ELF-1 (cell line): ENCODE measurements around the gene DPYD.

Source experiments
- DNase-seq: peaks from one replicate; pipeline ENCODE4 v3.0.0-alpha.2; 2016; ENCODE audit warnings: low read depth, low spot score

DPYD gene

DNA sequence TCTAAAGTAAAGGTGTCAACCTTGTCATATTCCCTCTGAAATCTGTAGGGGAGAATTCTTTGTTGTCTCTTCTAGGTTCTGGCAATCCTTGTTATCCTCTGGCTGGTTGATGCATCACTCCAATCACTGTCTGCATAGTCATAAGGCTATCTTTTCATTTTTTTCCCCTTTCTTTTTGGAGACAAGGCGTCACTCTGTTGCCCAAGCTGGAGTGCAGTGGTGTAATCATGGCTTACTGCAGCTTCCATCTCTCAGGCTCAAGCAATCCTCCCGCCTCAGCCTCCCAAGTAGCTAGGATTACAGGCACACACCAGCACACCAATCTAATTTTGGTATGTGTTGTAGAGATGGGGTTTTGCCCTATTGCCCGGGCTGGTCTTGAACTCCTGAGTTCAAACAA is 12.9 kb downstream of the DPYD start:
- DNase-seq: no peak

DNA sequence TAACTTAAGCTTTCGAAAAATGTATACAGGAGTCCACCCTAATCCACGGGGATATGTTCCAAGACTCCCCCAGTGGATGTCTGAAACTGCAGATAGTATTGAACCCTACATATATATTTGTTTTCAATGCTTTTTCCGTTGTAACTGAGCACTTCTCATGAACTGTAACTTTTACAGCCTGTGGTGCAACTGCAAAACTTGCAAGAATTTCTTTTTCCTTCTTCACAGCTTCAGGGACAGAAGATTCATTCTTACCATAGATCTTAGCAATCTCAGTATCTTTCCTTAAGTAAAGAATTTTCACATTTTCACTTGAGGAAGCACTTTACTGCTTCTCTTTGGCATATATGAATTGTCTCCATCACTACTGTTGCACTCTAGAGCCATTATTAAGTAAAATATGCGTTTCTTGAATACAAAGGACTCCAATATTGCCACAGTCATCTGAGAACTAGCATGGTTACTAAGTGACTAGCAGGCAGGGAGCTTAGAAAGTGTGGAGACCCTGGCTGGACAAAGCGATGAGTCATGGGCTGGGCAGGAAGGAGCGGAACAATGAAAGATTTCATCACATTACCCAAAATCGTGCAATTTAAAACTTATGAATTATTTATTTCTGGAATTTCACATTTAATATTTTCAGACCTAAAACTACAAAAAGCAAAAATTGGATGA is 14.1 kb downstream of the DPYD start:
- no peak for DNase-seq

DNA sequence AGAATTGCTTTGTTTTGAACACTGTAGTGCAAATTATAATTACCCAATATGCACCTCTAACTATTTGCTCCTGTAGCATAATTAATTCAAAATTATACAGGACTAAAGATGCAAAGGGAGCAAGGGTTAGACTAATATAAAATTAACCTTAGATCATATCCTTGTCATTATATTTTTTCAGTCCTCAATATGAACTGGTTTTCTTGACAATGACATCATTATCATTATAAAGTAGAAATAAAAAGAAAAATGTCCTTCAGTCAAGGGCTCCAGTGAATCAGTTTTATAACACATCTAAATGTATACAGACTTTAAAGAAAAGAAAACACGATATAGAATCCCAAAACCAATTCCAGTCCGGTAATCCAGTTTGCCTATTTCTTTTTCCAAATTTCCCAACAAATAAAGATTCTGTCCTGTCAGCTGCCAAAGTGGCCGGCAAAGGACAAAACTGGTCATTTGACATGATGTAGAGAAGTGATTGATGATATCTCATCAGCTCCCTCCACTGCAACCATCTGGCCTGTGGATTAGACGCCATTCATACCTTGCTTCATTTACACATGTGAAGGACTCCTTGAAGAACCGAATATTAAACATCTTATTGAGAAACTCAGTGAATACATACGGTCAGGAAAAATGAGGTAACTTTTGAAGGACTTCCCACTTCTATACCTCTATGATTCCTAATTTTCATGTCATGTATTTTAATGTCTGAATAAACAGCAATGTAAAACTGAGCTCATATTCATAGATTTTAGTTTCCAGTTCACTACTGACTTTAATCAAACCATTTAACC is 15.5 kb downstream of the DPYD start:
- no peak for DNase-seq

DNA sequence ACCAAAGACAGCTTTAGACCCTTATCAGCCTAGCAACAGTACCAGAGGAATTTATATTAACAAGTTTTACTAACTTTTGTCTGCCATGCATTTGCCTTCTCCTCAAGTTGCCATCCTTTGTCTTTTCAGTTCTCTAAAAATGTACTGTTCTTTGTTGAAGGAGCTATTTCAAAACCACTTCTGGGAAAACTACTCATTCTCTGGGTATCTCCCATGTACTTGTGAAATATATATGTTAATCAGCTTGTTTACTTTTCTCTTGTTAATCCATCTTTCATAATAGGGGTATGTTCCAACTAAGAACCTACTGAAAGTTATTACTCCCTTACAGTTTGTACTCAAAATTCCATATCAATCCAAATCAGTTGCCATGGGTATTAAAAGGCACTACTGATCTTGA is 16.3 kb downstream of the DPYD start:
- no peak for DNase-seq

DNA sequence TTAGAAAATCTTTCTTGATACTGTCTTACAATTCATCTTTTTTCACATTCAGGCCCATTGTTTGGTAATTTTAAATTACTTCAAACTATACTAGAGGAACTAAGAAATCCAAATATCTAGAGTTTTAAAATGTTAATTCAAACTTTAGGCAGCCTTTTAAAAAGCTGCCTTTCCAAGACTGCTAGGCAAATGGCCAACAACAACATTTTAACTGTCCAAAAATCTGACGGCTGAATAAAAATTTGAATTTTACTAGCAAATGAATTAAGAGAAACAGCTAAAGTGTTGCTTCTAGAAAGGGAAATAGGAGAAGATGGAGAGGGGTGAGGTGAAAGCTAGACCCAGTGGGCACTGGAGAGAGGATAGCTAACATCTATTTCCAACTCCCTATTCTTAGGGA is 17.2 kb downstream of the DPYD start:
- no peak for DNase-seq

DNA sequence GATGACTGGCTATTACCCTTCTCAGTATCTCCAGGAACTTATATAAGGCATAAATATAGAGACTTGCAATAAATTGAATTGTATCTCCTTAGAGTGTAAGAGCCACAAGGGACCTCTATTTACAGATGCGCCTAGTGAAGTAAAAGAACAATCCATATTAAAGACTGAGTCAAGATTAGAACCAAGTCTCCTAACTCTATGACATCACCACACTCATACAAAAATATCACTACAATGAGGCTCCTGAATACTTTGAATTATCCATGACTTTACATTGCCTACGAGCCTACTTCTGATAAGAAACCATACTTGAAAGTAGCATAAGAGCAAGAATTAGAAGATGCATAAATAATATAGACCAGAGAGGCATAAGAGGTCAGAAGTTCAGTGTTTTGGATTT is 18.8 kb downstream of the DPYD start:
- no peak for DNase-seq

DNA sequence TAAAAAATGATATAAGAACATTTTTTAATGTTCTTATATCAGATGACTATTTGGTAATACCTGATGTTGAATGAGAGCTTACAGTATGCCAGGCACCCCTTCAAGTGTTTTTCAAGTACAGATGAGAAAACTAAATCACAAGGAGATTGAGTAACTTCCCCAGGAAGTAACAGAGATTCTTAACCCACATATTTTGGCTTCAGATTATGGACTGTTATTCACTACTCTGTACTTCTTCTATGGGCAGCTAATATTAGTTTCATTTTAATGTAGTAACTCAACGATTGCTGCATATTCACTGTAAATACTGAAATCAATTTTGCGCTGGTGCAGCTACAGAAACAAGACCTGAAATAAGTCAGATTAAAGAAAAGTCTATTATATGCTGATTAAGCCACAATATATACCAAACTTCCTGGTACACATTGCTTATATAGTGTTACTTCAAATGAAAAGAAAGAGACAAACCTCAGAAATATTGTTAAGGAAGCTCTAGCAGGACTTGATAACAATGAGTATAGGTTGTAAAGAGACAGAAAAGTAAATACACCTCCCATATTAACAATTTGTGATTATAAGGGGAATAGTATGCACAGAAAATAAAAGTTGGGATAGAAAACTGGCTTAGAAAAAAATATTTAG is 19.7 kb downstream of the DPYD start:
- DNase-seq: no peak

DNA sequence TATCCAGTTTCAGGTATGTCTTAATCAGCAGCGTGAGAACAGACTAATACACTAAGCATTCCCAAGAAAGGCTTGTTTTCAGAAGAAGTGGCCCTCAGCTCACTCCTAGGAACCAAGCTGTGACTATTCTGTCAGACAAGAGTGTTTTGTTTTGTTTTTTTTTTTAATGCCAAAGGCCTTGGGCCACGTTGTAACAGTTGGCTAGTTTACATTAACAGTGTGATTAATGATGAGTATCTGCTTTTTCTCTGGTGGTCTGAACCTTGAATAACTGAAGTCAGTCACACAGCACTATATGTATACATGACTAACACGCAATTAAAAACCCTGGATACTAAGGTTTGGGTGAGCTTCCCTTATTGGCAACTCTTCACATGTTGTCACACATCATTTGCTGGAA is 21.9 kb downstream of the DPYD start:
- no peak for DNase-seq

DNA sequence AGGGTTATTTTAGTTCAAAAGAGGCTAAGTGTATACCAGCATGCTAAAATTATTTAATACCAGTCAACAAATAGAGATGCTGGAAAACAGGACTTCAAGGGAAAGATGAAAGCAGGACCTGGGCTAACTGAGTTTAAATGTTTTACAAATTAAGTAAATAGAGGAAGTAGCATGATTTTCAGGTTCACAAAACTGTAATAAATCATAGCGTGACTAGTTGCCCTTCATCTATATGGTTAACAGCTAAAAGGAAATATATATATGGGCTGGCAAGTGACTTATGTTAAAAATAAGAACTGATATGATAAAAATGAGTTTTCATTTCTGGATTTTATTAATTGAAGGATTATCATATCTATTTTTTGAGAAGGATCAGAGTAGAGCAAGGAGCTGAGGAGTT is 25.6 kb downstream of the DPYD start:
- DNase-seq: no peak

DNA sequence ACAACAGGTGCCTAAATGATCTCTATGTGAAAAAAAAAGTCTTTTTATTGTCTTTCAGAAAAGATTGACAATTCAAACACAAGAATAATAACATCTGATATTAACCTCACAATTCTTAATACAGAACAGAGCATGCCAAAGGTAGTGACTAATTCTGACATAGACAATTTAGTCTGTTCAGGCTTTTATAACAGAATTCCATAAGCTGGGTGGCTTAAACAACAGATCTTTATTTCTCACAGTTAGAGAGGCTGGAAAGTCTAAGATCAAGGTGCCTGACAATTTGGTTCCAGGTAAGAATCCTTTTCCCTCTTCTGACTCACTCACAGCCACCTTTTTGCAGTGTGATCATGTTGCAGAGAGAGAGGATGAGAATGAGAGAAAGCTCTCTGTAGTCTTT is 27.0 kb downstream of the DPYD start:
- no peak for DNase-seq

DNA sequence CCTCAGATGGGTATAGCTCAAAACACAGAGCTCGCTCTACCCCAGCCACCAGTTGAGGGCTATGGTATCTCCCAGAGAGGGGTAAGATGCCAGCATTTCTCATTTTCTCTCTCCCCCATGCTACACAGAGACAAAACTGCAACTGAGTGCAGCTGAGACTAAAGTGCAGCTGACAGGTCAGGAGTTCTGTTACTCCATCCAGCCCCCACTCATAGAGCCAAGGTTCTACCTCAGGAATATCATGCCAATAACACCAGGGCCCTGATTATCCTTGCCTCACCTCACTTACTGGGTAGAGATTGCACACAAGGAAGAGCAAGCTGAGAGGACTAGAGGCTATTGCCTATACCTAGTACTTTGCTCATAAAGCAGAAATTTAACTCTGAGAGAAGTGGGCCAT is 34.6 kb downstream of the DPYD start:
- no peak for DNase-seq

DNA sequence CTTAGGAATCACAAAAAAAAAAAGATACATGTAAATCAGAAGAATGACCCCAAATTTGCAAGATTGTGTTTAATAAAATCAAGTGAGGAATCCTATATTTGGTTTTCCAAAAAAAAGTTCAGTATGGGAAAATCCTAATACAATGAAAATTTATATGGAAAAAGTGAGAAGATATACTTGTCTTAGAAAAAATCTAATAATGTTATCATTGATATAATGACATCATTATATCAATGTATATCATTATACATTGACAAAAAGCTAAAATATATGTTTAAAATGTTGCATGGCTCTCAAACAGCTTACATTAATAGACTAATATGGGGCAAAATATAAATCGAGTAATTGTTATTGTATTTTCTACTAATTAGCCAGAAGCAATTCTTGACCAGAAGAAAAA is 37.0 kb downstream of the DPYD start:
- no peak for DNase-seq

DNA sequence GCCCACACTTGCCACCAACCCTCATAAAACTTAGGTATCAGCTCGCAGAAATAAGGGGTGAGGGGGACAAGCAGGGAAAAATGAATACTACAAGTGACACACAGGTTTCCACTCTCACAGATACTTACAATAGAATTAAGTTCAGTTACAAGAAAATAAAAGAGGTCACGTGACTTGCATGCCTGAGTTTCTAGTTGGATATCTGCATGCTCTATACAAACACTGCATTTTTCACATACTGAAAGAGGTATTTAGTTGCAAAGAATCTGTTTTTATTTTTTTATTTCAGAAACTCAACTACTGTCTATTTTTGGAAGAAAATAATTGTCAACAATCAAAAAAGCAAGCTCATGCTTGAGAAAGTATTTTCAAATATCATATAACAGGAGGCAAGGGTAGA is 43.5 kb downstream of the DPYD start:
- DNase-seq: no peak

DNA sequence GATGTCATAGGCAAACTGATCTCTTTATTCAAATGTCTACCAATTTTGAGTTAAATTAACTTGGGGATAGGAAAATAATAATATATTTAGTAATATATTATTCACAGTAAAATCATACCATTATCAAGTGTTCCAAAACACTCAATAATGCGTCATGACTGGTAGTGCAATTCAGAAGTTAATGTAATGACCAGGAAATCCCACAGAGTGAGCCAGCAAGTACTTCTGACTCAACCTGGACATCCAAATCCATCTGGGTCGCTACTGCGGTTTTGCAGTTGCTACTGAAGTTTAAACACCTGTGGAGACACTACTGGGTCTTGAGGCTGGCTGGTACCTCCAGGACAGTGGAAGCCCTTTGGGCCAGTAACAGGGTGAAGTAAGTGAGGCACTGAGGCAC is 44.8 kb downstream of the DPYD start:
- no peak for DNase-seq

DNA sequence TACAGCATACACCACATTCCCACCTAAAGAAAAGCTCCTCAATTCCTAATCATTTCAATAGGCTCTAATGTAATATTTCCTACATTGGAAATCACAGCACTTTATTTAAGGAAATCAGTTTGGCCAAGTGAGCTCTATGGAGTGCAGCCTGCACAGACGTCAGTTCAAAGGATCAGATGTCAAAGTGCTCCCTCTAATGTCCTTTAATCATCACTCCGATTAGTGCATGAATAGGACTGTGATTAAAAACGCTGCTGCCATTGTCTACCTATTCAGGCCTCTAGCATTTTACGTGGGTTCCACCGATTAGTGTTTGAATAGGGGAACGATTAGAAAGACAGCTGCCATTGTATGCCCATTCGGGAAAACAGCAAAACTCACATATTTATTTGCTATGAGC is 50.2 kb downstream of the DPYD start:
- no peak for DNase-seq

DNA sequence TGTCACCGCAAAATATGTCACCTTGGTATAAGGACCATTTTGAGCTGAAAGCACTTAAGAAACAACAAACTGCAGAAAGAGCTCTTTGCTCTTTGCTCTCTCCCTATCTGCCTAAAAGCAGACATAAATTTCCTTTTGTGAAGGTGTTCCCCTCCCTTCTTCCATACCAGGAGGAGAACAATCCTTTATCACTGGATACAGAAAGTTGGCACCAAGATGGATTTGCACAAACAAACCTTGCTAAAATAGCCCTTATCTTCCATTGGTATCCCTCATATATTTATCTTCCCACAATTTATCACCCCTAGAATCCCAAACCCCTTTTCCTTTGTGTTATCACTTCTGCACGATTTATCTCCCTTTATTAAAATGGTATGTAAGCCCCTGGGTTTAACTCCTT is 51.4 kb downstream of the DPYD start:
- DNase-seq: no peak

DNA sequence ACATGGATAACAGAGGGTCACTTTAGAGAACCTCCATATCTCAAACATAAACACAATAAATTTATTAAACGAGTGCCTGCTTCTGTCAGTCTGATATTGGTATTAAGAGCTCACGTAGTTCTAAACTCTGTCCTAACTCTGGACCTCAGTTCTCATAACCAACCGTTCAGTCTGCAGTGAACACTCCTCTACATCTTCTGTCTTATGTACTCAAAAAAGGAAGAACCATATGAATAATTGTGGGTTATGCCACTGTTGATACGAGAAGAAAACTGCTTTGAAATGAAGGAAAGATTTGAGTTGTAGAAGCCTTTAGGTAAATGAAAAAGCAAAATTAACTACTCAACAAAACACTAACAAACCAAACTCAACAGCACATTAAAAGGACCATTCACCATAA is 53.7 kb downstream of the DPYD start:
- no peak for DNase-seq

DNA sequence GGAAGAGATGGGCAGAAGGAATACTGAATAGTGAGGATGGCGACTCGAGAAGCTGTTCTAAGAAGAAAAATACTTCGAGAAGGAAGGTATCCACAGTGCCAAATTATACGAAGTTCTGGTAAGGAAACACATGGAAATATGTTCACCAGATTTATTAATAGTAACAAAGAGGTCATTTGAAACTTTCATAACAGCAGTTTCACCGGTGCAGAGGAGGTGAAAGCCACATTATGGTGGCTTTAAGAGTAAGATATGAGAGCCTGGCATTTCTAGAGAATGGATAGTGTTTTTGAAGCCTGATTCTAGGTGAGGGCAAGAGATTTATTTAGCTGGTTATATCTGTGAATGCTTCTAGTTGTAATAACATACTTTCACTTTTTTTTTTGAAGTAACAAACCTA is 56.2 kb downstream of the DPYD start:
- DNase-seq: no peak

DNA sequence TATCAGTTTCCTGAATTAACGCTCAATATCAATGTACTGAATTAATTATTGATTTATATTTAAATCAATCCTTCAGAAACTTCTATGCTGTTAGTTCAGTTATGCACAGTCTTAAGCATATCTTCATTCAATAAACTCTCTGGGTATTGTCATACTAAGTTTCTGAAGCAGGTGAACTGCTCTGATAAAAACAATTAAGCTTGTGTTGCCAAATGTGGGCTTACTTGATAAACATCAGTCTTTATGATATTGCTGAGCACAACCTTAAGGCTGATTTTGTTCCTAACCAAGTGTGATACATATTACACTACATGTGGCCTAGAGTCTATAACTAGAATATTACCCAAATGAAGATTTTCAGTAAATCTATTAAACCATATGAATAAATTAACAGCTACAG is 67.6 kb downstream of the DPYD start:
- DNase-seq: no peak

DNA sequence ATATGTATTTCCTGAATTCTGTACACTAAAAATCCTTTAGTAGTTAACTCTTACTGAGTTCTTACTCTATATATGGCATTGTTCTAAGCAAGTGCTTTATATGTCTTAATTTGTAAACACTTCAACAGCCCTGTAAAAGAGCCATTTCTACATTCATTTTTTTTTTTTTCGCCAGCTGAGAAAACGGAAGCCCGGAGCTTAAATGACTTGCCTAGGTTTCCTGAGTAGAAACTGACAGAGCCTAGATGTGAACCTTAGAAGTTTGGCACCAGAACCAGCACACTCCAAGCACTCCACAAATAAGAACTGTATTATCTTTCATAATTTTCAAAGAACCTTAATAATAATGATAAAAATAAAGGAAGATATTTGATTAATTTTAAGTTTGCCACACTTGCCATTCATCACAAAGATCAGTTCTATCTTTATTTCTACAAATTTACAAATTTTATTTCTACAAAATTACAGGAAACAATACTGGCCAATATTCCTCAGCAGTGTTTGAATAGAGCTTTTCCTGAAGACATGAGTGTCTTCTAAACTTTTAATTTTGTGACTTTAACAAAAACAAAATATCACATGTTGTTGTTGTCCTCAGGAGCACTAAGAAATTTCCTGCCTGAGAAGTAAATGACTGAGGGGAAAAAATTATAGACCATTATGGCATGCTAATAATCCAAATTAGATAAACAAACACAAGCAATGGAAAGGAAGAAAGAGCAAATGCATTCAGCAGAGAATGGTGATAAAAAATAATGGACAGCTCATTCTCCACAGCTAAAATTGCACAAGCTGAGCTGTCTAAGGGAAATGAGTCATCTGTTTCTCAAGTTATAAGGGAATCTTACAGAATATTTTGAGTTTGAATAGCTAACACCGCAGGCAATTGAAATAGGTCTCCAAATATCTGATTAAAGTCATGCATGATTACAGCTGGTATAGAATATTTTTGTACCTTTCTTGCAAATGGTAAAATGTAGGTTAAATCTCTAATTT is 71.2 kb downstream of the DPYD start:
- no peak for DNase-seq

DNA sequence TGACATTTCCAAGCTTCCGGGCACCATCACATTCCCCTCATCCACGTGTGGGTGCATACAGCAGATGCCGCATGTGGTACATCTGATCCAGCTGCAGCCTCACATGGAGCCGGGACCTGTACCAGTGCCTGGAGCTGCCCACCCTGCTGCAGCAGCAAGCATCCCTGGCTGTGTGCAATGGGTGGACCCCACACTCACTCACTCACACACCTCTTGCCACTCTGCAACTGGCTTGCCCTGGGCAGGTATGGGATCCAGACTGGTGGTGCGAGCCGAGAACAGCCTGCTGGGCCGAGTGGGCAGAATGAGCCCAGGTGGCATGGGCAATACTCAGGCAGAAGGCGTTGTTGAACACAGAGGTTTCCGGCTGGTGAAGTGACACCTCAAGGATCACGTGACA is 75.0 kb downstream of the DPYD start:
- no peak for DNase-seq

DNA sequence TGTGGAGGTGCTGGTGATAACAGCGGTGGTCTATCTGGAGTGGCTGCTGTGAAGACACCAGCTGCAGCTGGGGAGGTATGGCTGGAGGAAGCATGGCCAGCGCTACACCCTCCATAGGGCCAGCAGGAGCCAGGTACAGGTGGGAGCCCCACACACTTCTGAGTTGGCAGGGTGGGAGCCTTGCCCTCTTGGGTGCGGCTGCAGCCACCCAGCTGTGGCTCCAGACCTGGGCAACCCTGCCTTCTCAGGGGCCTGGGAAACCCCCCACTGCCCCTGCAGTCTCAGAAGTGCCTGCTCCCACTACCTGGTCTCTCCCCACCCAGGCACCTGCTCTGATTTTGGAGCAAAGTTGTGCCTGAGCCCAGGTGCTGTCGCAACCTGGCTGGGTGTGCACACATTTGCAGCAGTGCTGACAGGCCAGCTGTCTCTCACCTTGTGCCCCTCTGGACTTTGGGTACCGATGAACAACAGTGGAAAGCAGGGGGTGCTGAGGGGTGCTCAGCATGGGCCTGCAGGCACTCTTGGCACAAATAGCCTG is 76.2 kb downstream of the DPYD start:
- no peak for DNase-seq
